GM19035 (cell line): ENCODE results near the gene INSM1.
"Not testable (repeated sequence)": the region's sequence is repeated elsewhere in the genome, so short reads cannot be mapped to it uniquely, and the experiment has no call there.

Experiments used
- ATAC-seq: cut with Tn5 transposase; IDR thresholded peaks from one replicate; pipeline ENCODE4 v1.9.1; 2021; ENCODE audit not compliant: unreplicated experiment

Gene INSM1, protein sequence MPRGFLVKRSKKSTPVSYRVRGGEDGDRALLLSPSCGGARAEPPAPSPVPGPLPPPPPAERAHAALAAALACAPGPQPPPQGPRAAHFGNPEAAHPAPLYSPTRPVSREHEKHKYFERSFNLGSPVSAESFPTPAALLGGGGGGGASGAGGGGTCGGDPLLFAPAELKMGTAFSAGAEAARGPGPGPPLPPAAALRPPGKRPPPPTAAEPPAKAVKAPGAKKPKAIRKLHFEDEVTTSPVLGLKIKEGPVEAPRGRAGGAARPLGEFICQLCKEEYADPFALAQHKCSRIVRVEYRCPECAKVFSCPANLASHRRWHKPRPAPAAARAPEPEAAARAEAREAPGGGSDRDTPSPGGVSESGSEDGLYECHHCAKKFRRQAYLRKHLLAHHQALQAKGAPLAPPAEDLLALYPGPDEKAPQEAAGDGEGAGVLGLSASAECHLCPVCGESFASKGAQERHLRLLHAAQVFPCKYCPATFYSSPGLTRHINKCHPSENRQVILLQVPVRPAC

DNA sequence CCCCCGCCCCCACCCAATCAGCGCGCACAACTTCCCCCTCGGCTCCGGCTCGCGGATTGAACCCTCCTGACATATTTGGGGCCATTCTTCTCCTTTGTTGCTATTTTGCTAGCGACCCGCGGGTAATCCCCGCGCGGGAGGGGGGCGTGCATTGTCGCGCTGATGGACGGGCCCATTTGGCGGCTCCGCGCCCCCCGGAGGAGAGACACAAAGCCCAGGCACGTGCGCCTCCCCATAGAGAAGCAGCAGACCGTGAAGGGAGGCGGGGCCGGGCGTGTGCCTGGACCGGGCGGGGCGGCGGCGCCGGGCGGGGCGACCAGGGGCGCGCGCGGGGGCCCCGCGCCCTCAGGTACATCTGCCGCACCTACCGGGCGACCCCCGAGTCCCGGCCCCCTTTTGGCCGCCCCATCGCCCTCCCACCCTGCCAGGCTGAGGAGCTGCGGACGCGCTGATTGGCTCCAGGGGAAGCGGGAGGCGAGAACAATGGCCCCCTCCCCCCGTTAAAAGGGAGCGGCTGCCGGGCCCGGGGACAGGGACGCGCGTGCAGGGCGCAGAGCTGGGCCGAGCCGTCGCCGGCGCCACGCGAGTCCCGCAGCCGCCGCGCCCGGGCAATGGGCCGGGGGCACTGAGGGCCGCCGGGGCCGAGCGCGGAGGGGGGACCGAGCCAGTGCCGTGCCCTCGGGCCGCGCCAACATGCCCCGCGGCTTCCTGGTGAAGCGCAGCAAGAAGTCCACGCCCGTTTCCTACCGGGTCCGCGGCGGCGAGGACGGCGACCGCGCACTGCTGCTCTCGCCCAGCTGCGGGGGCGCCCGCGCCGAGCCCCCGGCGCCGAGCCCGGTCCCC lies at the start of gene INSM1:
Gene INSM1, plus strand, starts transcription at position 530 of the 843 bp plus-strand sequence. Its CDS starts 164 bp downstream, at position 694.
- ATAC-seq, result no peak

GRCh38 chr20:20318365-20319161 lies 49.3 kb upstream of the INSM1 start:
- no peak for ATAC-seq

- no peak for ATAC-seq
Observed at GRCh38 chr20:20321134-20321533, 46.8 kb upstream of the INSM1 start.

- no peak for ATAC-seq
Observed at GRCh38 chr20:20321917-20322316, 46.0 kb upstream of the INSM1 start.

DNA sequence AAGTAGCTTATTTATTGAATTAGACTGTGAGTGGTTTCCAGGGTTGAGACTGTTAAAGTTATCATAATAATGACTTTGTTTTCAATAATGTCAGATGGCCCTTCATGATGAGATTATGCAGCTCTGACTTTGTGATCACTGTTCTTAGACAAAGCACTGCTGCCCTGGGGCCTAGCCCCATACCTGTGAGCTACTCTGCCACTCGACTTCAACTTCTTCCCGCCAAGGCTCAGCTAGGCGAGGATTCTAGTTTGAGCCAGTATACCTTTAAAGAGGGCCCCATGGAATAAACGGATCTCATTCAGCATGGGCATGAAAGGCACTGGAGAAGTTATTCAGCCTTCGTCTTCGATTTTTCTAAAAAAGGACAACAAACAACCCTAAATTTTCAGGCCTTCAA lies 45.0 kb upstream of the INSM1 start:
- ATAC-seq, result no peak

DNA sequence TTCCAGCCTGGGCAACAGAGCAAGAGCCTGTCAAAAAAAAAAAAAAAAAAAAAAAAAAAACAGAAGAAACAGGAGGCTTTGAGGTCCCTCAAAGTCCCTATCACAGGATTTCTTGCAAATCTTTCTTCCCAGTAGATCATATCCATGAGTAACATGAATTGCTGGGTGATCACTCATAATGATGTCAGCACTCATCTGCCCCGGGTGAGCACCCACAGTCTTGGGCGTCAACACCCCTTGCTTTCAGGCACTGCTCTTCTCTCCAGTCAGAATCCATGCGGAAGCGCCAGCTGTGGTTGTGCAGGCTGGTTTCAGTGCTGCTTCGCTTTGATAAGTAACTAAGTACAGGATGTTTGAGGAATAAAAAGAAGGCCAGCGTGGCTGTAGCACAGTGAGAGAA lies 40.2 kb upstream of the INSM1 start:
- no peak for ATAC-seq

- no peak for ATAC-seq
Observed at GRCh38 chr20:20329564-20329963, 38.3 kb upstream of the INSM1 start.

GRCh38 chr20:20331156-20331555 lies 36.7 kb upstream of the INSM1 start:
- no peak for ATAC-seq

DNA sequence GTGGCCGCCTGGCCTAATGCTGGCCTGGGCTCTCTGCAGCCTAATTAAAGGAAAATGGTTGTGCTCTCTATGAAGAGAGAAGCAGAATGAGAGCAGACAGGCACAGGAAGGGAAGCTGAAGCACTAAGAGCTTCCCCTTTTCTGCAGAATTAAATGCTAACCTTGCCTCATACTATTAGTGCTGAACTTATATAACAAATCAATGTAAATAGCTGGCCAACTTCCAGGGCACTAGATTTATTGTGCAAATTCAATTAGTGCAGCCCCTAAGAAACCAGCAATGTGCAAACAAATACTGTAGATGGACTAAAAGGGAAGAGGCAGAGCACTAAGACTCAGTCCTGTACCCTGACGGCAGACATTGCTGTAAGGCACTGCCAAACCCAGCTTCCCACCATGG lies 36.1 kb upstream of the INSM1 start:
- ATAC-seq, result no peak

DNA sequence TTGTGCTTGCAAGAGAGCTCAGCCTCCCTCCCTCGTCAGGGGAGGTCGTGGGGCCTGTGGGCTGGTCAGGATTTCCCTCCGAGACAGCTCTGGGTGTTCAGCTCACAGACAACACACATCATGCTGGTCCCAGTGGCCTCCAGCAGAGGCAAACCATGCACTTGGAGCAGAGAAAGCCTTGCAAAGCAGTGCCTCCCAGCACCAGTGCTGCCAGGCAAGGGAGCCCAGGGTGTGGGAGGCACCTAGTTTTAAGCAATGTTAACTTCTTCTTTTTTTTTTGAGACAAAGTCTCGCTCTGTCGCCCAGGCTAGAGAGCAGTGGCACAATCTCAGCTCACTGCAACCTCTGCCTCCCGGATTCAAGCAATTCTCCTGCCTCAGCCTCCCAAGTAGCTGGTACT lies 34.0 kb upstream of the INSM1 start:
- peak; percentile 34 for ATAC-seq

DNA sequence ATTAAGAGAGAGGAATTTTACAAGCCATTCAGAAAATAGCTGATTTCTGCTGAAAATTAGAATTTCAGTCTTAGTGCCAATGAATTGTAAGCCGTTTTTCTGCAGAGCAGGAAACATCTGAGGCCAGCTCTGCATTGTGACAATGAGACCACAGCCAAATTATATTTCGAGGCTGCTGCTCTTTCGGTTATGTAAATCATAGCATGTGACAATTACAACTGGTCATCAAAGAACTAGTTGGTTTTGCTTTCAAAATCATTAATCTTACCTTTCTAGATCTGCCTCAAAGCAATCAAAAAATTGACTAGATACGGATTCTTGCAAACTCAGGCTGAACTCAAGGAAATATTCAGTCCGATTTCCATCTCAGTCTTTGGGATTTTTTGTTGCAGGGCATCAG lies 33.4 kb upstream of the INSM1 start:
- peak; percentile 95 for ATAC-seq

DNA sequence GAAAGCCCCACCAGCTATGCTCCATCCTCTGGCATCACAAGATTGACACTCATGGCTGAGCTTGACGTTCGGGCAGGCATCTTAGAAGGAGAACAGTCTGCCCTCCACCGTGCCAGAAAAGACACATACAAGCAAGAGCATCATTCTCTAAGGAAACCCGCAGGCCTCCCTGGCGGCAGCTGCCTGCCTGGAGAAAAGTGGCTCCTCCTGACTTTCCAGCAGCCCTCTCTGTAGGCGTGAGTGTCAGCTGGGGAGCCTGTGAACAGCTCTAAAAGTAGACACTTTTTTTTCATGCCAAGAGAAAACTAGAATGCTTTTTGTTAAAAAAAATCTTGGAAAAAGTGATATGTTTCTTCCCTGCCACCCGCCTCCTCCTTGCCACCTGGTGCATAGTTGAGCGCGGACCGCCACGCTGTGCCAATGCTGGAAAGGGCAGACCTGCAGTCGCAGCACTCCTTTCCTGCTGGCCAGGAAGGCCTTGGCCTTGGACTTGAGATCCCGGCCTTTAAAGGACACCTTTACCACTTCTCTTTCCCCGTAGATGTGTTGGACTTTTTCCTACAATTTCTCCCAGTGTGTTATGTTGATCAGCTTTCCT lies 29.7 kb upstream of the INSM1 start:
- no peak for ATAC-seq

- no peak for ATAC-seq
Observed at GRCh38 chr20:20340443-20340842, 27.5 kb upstream of the INSM1 start.

GRCh38 chr20:20341371-20341770 lies 26.5 kb upstream of the INSM1 start:
- ATAC-seq, result no peak

DNA sequence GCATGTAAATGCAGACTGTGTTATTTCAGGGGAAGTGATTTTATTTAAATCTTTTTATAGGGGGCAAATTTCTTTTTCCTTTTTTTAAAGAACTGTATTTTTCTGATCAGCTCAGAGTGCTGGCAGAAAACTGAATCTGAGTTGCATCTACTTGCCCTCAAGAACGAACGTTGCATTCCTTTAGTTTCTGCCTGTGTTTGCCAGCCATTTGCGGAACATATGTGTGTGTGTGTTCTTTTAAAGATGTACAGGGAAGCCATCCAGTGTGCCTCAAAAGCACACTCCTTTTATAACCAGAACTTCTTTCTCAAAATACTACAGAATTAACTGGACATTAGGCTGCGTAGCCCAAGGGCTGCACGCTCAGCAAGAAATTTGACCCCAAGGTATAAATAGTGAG lies 25.8 kb upstream of the INSM1 start:
- no peak for ATAC-seq

DNA sequence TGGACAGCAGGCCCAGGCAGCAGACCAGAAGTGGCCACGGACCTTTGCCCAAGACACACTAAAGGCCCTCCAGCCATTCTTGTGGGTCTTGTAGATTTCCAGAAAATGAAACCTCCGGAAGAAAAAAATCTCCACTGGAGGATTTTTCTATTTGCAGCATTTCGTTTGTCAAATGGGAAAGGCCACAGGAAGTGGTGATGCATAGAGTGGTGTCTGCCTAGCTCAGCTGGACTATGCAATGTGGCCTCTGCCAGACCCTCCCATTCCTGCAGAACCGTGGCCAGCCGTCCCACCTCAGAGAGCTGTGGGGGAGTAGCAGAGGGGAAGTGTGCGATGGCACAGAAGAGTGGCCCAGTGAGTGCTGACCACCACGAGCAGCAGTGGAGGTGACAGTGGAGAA lies 24.0 kb upstream of the INSM1 start:
- no peak for ATAC-seq

- ATAC-seq, result no peak
Observed at GRCh38 chr20:20344476-20344875, 23.4 kb upstream of the INSM1 start.

- no peak for ATAC-seq
Observed at GRCh38 chr20:20353576-20353975, 14.3 kb upstream of the INSM1 start.

GRCh38 chr20:20355503-20355902 lies 12.4 kb upstream of the INSM1 start:
- ATAC-seq, result not testable (repeated sequence)

DNA sequence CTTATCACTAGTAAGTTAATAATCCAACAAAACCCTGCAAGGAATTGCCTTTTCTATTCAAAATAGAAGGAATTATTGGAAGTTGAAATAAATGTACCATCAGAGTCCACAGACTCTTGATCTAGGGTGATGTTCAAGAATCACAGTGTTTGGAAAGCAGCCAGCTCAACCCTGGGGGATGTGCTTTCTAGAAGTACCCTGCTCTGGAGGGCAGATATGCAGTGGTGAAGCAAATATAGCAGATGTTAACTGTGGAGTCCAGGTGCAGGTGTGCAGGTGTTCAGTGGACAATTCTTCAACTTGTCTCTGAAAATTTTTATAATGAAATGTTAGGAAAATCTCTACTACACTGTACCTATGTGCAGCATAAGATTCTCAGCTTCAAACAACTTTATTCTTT lies 9.1 kb upstream of the INSM1 start:
- no peak for ATAC-seq

GRCh38 chr20:20359628-20360027 lies 8.3 kb upstream of the INSM1 start:
- ATAC-seq, result no peak
